K562 (cell line): ENCODE measurements around the gene NKG7. TPM values are rescaled to one million over a fixed set of nuclear protein-coding genes. Genes with fewer than 3 reads are reported as not detected.
A peak's percentile ranks its signal among the peaks of the same experiment; 100 is the strongest.

Experiments
- ATAC-seq: fragments of 200-7000 bp; cut with Tn5 transposase; 3 replicates; pipeline ENCODE4 v1.9.1; 2020; ENCODE audit warnings: moderate library complexity
- BruUV-seq: library from RNA; stranded (reverse); fragments of 400-500 nt; replicated peaks from 2 replicates; lab custom pipeline; 2021; lab: Mats Ljungman, UMichigan
- CTCF ChIA-PET: fragments of 300-600 bp; formaldehyde crosslinking; extraction: SDS; loops from one replicate; lab custom pipeline; 2021; ENCODE audit warnings: low intra/inter-chr PET ratio; lab: Yijun Ruan, JAX
- POLR2A ChIA-PET: fragments of 300-600, 350-650 bp; sonication (Branson Sonifier 250); formaldehyde crosslinking; extraction: SDS; loops from one replicate; lab custom pipeline; 2021; ENCODE audit warnings: antibody characterized with exemption, inconsistent platforms; lab: Yijun Ruan, JAX
- DNase-seq, 4 experiments: peaks; one replicate each; pipeline versions ENCODE4 v3.0.0 to v3.0.0-alpha.2; 2011 to 2018; ENCODE audit warnings: low spot score in 3 of 4, mixed read lengths in 3 of 4; ENCODE audit errors: extremely low read depth in 1 of 4
- FAIRE-seq: peaks from 2 replicates; lab custom pipeline; 2011; peaks lifted over from hg19 to GRCh38; lab: Jason Lieb, UNC
- H2AFZ ChIP-seq: 2 replicates; pipeline ENCODE4 v1.6.0; 2011; ENCODE audit warnings: low read depth, low read length, control low read depth, inconsistent platforms
- H3K27ac ChIP-seq: fragments of 200-600 bp; 3 replicates; pipeline ENCODE4 v1.8.0; 2011; ENCODE audit warnings: low read depth, mild to moderate bottlenecking, control low read depth, inconsistent platforms, low read length, moderate library complexity, mixed read lengths; ENCODE audit errors: extremely low read depth
- H3K27me3 ChIP-seq, 2 experiments: fragments of 300-600 bp in 1 of 2; 2 replicates in 1 of 2; 3 replicates in 1 of 2; pipeline versions ENCODE4 v1.6.0 to v1.8.0; 2011; ENCODE audit warnings: inconsistent platforms in 2 of 2, low read length in 2 of 2, mild to moderate bottlenecking in 1 of 2, mixed read lengths in 1 of 2, moderate library complexity in 1 of 2; ENCODE audit not compliant: control insufficient read depth in 2 of 2, insufficient read depth in 2 of 2
- H3K36me3 ChIP-seq: fragments of 300-600 bp; 3 replicates; pipeline ENCODE4 v1.8.0; 2011; ENCODE audit warnings: mild to moderate bottlenecking, low read length, inconsistent platforms; ENCODE audit not compliant: control insufficient read depth, insufficient read depth
- H3K4me1 ChIP-seq, 2 experiments: fragments of 200-600 bp in 1 of 2; replicated peaks in 1 of 2; 2 replicates in 1 of 2; 3 replicates in 1 of 2; pipeline versions ENCODE4 v1.5.1 to v1.8.0; 2011; ENCODE audit warnings: inconsistent platforms in 2 of 2, low read length in 2 of 2, mild to moderate bottlenecking in 1 of 2, mixed read lengths in 1 of 2, moderate library complexity in 1 of 2; ENCODE audit not compliant: control insufficient read depth in 2 of 2, insufficient read depth in 2 of 2
- H3K4me2 ChIP-seq: 2 replicates; pipeline ENCODE4 v1.6.1; 2011; ENCODE audit warnings: low read length, control low read depth, inconsistent platforms, mixed read lengths; ENCODE audit not compliant: insufficient read depth
- H3K4me3 ChIP-seq: fragments of 200-600 bp; sonication (generic), shearing (Covaris generic); 2 replicates; pipeline ENCODE4 v1.5.1; 2016; ENCODE audit warnings: control low read depth, inconsistent platforms
- H3K79me2 ChIP-seq: fragments of 200-600 bp; 3 replicates; pipeline ENCODE4 v1.8.0; 2011; ENCODE audit warnings: low read length, inconsistent platforms; ENCODE audit not compliant: control insufficient read depth, insufficient read depth
- H3K9ac ChIP-seq, 2 experiments: 2 replicates each; pipeline versions ENCODE4 v1.6.0 to v1.6.1; 2011; ENCODE audit warnings: low read depth in 2 of 2, low read length in 2 of 2, control low read depth in 1 of 2, inconsistent platforms in 1 of 2, mild to moderate bottlenecking in 1 of 2, mixed read lengths in 1 of 2; ENCODE audit not compliant: insufficient read depth in 1 of 2
- H3K9me1 ChIP-seq: one replicate; pipeline ENCODE4 v1.6.0; 2011; ENCODE audit warnings: inconsistent platforms, mild to moderate bottlenecking, low read length, moderate library complexity; ENCODE audit not compliant: control insufficient read depth, insufficient read depth
- H3K9me3 ChIP-seq: replicated peaks from 2 replicates; pipeline ENCODE4 v1.5.1; 2011; ENCODE audit warnings: low read depth, low read length, inconsistent platforms; ENCODE audit not compliant: control insufficient read depth, insufficient read depth
- H4K20me1 ChIP-seq: replicated peaks from 2 replicates; pipeline ENCODE4 v1.6.1; 2011; ENCODE audit warnings: low read length, inconsistent platforms, mixed read lengths; ENCODE audit not compliant: control insufficient read depth, insufficient read depth
- ADNP ChIP-seq: fragments of 200-800 bp; sonication (Bioruptor generic); IDR thresholded peaks from 2 replicates; pipeline ENCODE4 v1.6.1; 2016; ENCODE audit warnings: missing genetic modification characterization, missing compliant biosample characterization
- BCOR ChIP-seq: fragments of 450-650 bp; IDR thresholded peaks from 2 replicates; pipeline ENCODE4 v1.6.1; 2016
- CEBPB ChIP-seq: fragments of 450-650 bp; IDR thresholded peaks from 2 replicates; pipeline ENCODE4 v1.6.1; 2016; ENCODE audit warnings: missing genetic modification characterization, missing compliant biosample characterization
- FOXP1 ChIP-seq: sonication (generic); formaldehyde crosslinking; IDR thresholded peaks from 2 replicates; pipeline ENCODE4 v1.8.0; 2022; ENCODE audit warnings: mild to moderate bottlenecking, missing genetic modification reagents
- GTF3C2 ChIP-seq: IDR thresholded peaks from 3 replicates; pipeline ENCODE4 v1.6.1; 2011; ENCODE audit warnings: borderline replicate concordance, mild to moderate bottlenecking, moderate library complexity; ENCODE audit not compliant: insufficient read length; ENCODE audit errors: extremely low read depth
- HLTF ChIP-seq: fragments of 450-650 bp; IDR thresholded peaks from 2 replicates; pipeline ENCODE4 v1.6.1; 2016
- HMGN3 ChIP-seq: IDR thresholded peaks from 2 replicates; pipeline ENCODE4 v1.6.1; 2011; ENCODE audit warnings: borderline replicate concordance, low read depth, mild to moderate bottlenecking, mixed read lengths, low read length; ENCODE audit not compliant: insufficient read length; ENCODE audit errors: extremely low read depth
- SMARCA5 ChIP-seq: fragments of 450-650 bp; IDR thresholded peaks from 2 replicates; pipeline ENCODE4 v1.6.1; 2016
- TCFL5 ChIP-seq: fragments of 250-450 bp; sonication (Bioruptor Pico); conservative IDR thresholded peaks from 2 replicates; pipeline ENCODE4 v1.6.1; 2021; ENCODE audit warnings: mild to moderate bottlenecking, moderate library complexity, matching md5 sums
- TEAD4 ChIP-seq, 2 experiments: sonication (generic) in 1 of 2; formaldehyde crosslinking in 1 of 2; IDR thresholded peaks; 2 replicates each; pipeline versions ENCODE4 v1.6.1 to v1.8.0; 2012 to 2022; ENCODE audit warnings: borderline replicate concordance in 1 of 2, inconsistent platforms in 1 of 2, low read length in 1 of 2, mild to moderate bottlenecking in 1 of 2, missing genetic modification reagents in 1 of 2
- U2AF2 ChIP-seq: fragments of 200-400 bp; formaldehyde crosslinking; optimal IDR thresholded peaks from 2 replicates; pipeline ENCODE3; 2017; ENCODE audit warnings: low read depth, mild to moderate bottlenecking, low read length
- ZNF140 ChIP-seq: fragments of 250-450 bp; sonication (Bioruptor Pico); IDR thresholded peaks from 2 replicates; pipeline ENCODE4 v1.8.0; 2021; ENCODE audit warnings: moderate library complexity, mild to moderate bottlenecking, inconsistent platforms
- ZNF24 ChIP-seq: fragments of 450-650 bp; IDR thresholded peaks from 2 replicates; pipeline ENCODE4 v1.6.1; 2016
- WGBS: fragments of 100-300 bp; shearing (Covaris generic); methylation state at CpG from one replicate; pipeline ENCODE4 v1.1.6; 2016; ENCODE audit warnings: low coverage, mixed read lengths; ENCODE audit not compliant: insufficient coverage; ENCODE audit errors: missing lambda C conversion rate; 5-methylcytosine and 5-hydroxymethylcytosine counted together
- in situ Hi-C: fragments of 300-500 bp; cut with MboI; formaldehyde crosslinking; loops from 4 replicates; pipeline ENCODE4 v1.15.0; 2018; ENCODE audit warnings: inconsistent platforms, mixed read lengths
- intact Hi-C: fragments of 100-400 bp; cut with micrococcal nuclease; formaldehyde crosslinking; loops from 2 replicates; pipeline ENCODE4 v1.14.2; 2022
- polyA plus RNA-seq, 8 experiments: library from polyadenylated mRNA; depleted of rRNA in 4 of 8; stranded (reverse) in 5 of 8; unstranded in 3 of 8; fragments of >200 nt; fragmentation: Nextera tagmentation in 2 of 8; fragmentation: Illumina TruSeq in 1 of 8; extraction: Ambion mirVana in 2 of 8; extraction: Trizol in 1 of 8; gene quantifications; 2 replicates each; pipeline versions ENCODE4 v1.2.1 to v1.2.3, GENCODE V29; 2011 to 2014; ENCODE audit warnings: inconsistent platforms in 1 of 8, missing spikeins in 1 of 8
- total RNA-seq, 7 experiments: library from RNA; depleted of rRNA in 6 of 7; stranded (reverse); fragments of >200 nt in 6 of 7; fragmentation: Illumina TruSeq in 2 of 7; extraction: Trizol in 2 of 7; gene quantifications; 2 replicates each; pipeline versions ENCODE4 v1.2.1 to v1.2.3, GENCODE V29; 2011 to 2021; ENCODE audit warnings: low replicate concordance in 1 of 7
- TF ChIP-seq, protein P1 (sequence below): fragments of 250-450 bp; sonication (Bioruptor Pico); IDR thresholded peaks from 2 replicates; pipeline ENCODE4 v1.4.0; 2020; ENCODE audit warnings: mild to moderate bottlenecking, moderate library complexity

The NKG7 gene
- total and polyA plus RNA-seq, 9 of the 15 experiments (the other 6 are each of a cell fraction or from before 2014, with no cell fraction given) = 0.30 to 0.70 (median 0.51) TPM; not detected in 2

DNA sequence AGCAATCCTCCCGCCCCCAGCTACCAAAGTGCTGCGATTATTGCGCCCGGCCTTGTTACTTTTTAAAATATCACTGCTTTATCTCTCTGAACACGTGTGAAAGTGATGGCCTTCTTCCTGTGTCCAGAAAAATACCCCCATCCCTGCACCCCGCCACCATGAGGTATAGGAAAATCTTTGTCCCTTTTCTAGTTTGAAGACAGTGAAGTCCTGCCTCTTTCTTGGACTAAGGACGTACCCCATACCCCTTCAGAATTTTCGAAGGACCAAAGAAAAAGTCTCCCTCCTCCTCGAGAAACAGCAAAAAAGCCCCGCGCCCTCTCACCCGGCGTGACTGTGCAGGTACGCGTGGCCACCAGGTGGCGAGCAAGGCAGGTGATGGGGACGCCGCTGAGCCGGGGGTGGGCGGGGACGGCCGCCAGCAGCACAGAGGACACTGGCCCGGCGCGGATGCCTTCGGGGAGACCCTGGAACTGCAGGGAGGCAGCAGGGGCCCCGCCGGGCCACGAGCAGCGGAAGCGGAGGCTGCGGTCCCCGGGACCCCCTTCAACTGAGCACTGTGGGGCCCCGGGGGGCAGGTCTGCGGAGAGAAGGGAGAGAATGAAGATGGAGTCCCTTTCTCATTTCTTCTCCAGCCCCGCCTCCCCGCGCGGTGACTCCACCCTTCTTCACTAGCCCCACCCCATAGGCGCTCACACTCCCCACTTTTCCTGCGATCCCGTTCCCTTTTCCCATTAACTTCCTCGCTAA is 33.7 kb downstream of the NKG7 start (continued):
- TF ChIP-seq ZNF140 (CRISPR knock-in tag) = no peak
- no peak for TF ChIP-seq TCFL5 (CRISPR knock-in tag)
- TF ChIP-seq HMGN3 = peak; percentile 77
- peak; percentile 64; the same call in 1 of the 2 replicates for TF ChIP-seq FOXP1 (CRISPR knock-in tag)
- TF ChIP-seq HLTF = no peak
- TF ChIP-seq SMARCA5 = no peak
- TF ChIP-seq TEAD4 (IDR thresholded peaks at IDR 0.05; ENCODE audit: low read length) = peak; percentile 35; the same call in 1 of the 2 replicates
- TF ChIP-seq TEAD4 (CRISPR knock-in tag; IDR thresholded peaks at IDR 0.05; ENCODE audit: borderline replicate concordance) = no peak

DNA sequence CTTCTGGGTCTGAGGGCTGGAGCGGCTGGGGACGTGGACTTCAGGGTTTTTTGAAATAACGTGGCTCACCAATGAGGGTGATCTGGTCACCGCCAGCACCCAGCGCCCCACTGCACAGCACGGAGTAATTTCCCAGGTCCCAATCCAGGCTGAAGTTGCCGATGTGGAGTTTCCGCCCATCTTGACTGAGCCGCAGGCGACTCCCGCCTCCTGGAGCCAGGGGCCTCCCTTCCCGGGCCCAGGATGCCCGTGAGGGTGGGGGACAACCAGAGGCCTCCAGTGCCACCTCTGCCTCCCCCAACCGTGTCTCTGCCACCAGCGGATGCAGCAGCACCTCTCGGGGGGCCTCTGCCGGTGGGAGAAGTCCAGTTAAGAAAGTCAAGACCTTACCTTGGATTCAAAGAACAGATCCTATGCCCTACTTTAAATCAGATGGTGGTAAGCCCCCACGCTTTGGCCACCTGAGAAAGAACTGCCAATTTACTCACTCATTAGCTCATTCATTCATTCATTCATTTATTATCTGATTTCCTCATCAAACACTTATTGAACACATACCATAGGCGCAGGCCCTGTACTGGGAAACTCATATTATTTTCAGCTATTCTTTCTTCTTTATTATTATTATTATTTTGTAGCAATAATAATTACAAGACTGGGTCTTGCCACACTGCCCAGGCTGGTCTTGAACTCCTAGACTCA is 34.4 kb downstream of the NKG7 start:
- ATAC-seq = no peak
- TSS peak; percentile 61 for BruUV-seq
- no peaks in the 10 kb centered on the region for H3K27me3 ChIP-seq
- H3K27ac ChIP-seq = peak overlapping the region; percentile 76
- H3K9me3 ChIP-seq = no peaks in the 10 kb centered on the region
- H3K9ac ChIP-seq = peak overlapping the region; percentile 58 to 72; a peak in 2 of 4 replicates
- no peak for DNase-seq
- WGBS = 85% methylated on average over 14 of the region's 19 CpGs
- no peaks in the 10 kb centered on the region for H3K79me2 ChIP-seq
- peak overlapping the region; percentile 98 for H2AFZ ChIP-seq
- H3K9me1 ChIP-seq = no peaks in the 10 kb centered on the region
- no peak overlapping the region for H3K4me3 ChIP-seq
- H3K4me1 ChIP-seq = peaks cover 26 to 41% of the 10 kb centered on the region in 2 experiments; a peak in 4 of 5 replicates
- in situ Hi-C loops = loop anchor here (5.0 kb wide), 1 partner anchor 324 kb away; no protein-coding TSS in a partner anchor
- no peak for FAIRE-seq
- H3K4me2 ChIP-seq = peak overlapping the region; percentile 99
- ChIA-PET CTCF (interaction anchor here (0.6 to 2.4 kb wide), 5 partner anchors 70 to 446 kb away, joined by 3 to 14 read pairs (median 4); no protein-coding TSS in a partner anchor), POLR2A (interaction anchor here (0.5 to 0.6 kb wide), 2 partner anchors 210 to 440 kb away, joined by 3 to 4 read pairs; no protein-coding TSS in a partner anchor)
- H4K20me1 ChIP-seq = no peaks in the 10 kb centered on the region
- no peaks in the 10 kb centered on the region for H3K36me3 ChIP-seq
- intact Hi-C loops = loop anchor here (1.0 to 5.0 kb wide), 4 partner anchors 42 to 469 kb away; no protein-coding TSS in a partner anchor
- TF ChIP-seq GTF3C2 (peak; percentile 47), U2AF2 (no peak), BCOR (no peak), ZNF24 (peak; percentile 87), CEBPB (tag) (peak; percentile 7; the same call in 1 of the 2 replicates), ADNP (tag) (peak; percentile 72; the same call in 1 of the 2 replicates)
- TF ChIP-seq, protein P1, sequence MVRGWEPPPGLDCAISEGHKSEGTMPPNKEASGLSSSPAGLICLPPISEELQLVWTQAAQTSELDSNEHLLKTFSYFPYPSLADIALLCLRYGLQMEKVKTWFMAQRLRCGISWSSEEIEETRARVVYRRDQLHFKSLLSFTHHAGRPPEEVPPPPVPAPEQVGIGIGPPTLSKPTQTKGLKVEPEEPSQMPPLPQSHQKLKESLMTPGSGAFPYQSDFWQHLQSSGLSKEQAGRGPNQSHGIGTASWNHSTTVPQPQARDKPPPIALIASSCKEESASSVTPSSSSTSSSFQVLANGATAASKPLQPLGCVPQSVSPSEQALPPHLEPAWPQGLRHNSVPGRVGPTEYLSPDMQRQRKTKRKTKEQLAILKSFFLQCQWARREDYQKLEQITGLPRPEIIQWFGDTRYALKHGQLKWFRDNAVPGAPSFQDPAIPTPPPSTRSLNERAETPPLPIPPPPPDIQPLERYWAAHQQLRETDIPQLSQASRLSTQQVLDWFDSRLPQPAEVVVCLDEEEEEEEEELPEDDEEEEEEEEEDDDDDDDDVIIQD = no peak
